ENCODE data around the gene TNFRSF1A.

DNA sequence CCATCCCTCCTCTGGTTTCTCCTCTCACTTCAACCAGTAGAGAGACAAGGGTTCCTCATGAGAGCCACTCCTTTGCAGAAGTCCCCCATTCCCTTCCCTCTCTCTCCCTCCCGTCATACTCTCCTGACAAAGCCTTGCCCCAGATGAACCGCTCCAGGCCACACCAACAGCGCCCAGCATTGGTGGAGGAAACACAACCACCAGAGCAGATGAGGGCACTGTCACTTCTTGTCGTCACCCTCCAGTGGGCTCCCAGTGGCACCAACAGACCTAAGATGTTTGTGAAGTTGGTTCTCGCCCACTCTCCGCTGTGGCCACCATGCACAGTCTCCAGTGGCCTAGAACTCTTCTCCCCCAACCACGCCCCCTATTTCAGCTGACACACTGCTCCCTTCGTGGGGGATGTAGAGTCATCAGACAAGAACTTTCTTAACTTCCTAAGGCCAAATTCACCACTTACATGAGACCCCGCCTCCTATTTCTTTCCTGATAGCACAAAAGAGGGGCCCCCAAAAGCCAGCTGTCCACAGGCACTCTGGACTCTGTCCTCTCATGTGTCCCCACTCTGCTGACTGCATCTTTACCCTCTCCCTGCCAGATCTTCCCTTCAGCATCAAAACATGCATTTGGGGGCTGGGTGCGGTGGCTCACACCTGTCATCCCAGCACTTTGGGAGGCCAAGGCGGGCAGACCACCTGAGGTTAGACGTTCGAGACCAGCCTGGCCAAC, 60.6 kb downstream of the TNFRSF1A start:
- TF ChIP-seq, protein P1, sequence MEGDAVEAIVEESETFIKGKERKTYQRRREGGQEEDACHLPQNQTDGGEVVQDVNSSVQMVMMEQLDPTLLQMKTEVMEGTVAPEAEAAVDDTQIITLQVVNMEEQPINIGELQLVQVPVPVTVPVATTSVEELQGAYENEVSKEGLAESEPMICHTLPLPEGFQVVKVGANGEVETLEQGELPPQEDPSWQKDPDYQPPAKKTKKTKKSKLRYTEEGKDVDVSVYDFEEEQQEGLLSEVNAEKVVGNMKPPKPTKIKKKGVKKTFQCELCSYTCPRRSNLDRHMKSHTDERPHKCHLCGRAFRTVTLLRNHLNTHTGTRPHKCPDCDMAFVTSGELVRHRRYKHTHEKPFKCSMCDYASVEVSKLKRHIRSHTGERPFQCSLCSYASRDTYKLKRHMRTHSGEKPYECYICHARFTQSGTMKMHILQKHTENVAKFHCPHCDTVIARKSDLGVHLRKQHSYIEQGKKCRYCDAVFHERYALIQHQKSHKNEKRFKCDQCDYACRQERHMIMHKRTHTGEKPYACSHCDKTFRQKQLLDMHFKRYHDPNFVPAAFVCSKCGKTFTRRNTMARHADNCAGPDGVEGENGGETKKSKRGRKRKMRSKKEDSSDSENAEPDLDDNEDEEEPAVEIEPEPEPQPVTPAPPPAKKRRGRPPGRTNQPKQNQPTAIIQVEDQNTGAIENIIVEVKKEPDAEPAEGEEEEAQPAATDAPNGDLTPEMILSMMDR (IDR thresholded peaks at IDR 0.05 in 8 of 11, conservative IDR thresholded peaks at IDR 0.05 in 3 of 11): no peak
- TF ChIP-seq POLR2AphosphoS5 (IDR thresholded peaks at IDR 0.05): no peak
- TF ChIP-seq POLR2A (IDR thresholded peaks at IDR 0.05): no peak

Data from spleen (tissue), 7 donors.